Midbrain (tissue), 1 donor: ENCODE results near the gene CCDC69.
"Not testable (repeated sequence)": the region's sequence is repeated elsewhere in the genome, so short reads cannot be mapped to it uniquely, and the experiment has no call there.

Source experiments
- DNase-seq: peaks from one replicate; lab custom pipeline; 2025; lab: John Stamatoyannopoulos, UW

CCDC69 gene

DNA sequence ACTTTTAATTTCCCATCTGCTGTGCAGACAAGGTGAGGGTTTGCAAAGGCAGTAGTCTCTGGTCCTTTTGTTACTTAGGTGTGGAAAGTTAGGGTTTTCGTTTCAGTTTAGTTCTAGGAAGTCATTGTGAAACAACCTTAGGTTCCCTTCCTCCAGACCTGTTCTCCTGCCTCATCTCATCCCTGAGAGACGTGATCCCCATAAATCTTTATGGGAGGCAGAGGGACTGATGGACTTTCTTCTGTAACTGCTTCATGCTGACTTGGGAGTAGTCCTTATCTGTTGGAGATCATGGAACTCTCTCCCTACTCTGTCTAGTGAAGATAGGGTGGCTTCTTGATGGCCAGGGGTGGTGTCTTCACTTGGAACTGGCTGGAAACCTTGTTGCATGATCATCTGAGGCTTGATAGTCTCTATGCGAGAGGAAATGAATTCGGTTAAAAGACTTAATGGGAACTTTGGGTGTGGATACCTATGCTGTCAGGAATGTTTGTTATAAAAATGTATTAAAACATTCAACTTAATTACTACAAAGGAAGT, 21.9 kb upstream of the CCDC69 start:
- no peak for DNase-seq

DNA sequence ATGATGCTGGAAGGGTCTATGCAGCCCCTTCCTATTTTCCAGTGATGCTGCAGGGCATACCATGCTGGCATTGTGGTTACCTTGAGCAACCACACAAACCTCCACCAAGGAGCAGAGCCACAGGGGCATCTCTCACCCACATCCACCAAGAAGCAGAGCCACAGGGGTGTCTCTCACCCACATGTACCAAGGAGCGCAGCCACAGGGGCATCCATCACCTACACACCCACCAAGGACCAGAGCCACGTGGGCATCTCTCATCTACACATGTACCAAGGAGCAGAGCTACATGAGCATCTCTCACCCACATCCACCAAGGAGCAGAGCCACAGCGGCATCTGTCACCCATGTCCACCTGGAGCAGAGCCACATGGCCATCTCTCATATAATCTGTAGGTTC, 20.3 kb upstream of the CCDC69 start:
- no peak for DNase-seq

GRCh38 chr5:151243564-151243963, 19.7 kb upstream of the CCDC69 start:
- no peak for DNase-seq

DNA sequence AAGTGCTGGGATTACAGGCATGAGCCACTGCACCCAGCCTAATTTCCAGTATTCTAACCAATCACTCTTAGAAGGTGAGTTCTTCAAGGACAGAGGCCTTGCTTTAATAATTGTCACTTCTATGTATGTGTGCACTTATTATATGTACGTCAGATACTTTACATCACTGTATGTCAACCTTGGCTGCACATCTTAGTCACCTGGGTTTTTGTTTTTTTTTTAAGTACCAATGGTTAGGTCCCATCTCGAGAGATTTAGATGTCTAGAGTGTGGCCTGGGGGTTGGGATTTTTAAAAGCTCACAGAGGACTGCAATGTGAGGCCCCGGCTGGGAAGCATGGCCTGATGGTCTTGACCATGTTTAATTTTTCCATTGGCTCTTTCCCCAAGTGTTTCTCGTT, 19.2 kb upstream of the CCDC69 start:
- DNase-seq: no peak

GRCh38 chr5:151240924-151241635, 17.2 kb upstream of the CCDC69 start:
- DNase-seq: no peak

DNA sequence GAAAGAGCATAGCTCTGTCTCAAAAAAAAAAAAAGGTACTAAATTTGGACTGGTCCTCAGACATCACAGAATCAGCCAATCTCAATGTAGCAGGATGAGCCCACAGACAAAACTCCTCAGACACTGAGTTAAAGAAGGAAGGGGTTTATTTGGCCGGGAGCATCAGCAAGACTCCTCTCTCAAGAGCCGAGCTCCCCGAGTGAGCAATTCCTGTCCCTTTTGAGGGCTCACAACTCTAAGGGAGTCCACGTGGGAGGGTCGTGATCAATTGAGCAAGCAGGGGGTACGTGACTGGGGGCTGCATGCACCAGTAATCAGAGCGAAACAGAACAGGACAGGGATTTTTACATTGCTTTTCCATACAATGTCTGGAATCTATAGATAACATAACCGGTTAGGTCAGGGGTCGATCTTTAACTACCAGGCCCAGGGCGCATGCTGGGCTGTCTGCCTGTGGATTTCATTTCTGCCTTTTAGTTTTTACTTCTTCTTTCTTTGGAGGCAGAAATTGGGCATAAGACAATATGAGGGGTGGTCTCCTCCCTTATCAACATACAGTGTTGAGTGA, 16.5 kb upstream of the CCDC69 start:
- not testable (repeated sequence) for DNase-seq

GRCh38 chr5:151239237-151239861, 15.5 kb upstream of the CCDC69 start:
- DNase-seq: peak; percentile 61

- DNase-seq: no peak
Measured at GRCh38 chr5:151238303-151238741, 14.4 kb upstream of the CCDC69 start.

DNA sequence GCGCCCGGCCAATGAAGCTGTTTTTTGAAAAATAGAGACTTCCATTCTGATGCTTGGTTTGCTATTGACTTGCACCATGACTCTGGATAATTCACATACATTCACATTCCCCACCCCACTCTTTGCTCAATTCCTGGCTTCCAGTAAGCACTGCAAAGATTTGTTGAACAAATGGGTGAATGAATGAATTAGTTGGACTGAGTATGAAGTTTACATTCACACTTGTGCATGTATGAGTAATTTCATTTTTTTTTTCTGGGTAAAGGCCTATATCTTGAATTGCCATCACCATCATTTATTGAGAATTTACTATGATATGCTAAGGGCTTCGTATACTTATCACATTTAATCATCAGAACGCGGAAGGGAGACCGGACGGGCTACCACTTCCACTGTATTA, 13.8 kb upstream of the CCDC69 start:
- no peak for DNase-seq

DNA sequence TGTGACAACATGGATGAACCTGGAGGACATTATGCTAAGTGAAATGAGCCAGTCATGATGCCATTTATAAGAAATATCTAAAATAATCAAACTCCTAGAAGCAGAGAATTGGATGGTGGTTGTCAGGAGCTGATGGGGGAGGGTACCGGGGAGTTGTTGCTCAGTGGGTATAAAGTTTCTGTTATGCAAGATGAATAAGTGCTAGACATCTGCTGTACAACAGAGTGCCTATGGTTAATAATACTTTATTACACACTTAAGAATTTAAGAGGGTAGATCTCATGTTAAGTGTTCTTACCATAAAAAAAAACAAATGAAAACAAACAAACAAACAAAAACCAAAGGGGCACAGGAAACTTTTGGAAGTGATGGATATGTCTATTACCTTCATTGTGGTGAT, 13.0 kb upstream of the CCDC69 start:
- no peak for DNase-seq

- DNase-seq: not testable (repeated sequence)
Measured at GRCh38 chr5:151235239-151235571, 11.3 kb upstream of the CCDC69 start.

DNA sequence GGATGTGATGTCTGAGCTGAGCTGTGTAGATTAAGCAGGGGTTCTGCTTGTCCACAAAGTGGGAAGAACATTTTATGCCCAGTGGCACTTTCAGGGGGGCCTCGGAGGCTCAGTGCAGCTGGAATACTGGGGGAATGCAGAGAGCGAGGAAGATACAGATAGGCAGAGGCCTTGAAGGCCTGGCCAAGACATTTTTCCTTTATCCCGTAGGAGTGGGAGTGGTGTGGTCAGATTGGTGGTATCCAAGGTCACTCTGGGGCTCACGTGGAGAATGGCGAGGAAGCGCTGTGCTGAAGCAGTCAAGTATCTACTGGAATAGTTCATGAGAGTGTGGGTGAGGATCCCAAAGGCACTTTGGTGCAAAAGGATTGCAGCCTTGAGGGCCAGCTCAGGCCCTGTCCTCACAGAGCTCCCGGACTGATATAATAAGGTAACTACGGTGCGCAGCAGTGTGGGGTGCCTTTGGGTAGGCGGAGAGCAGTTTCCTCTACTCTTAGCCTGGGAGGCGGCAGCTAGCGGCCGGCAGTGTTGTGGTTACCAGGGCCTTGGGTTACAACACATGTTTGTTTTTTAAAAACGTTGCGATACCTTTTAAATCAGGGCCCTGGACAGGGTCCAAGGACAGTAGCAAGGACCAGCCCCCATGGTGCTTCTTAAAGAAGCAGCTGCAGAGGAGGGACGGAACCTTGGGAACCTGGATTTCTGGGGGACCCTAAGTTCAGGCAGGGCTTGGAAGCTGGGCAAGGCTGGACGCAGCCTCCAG, 10.8 kb upstream of the CCDC69 start:
- DNase-seq: no peak

GRCh38 chr5:151233616-151234085, 9.8 kb upstream of the CCDC69 start:
- no peak for DNase-seq

- no peak for DNase-seq
Measured at GRCh38 chr5:151231359-151231758, 7.5 kb upstream of the CCDC69 start.

GRCh38 chr5:151230048-151230680, 6.3 kb upstream of the CCDC69 start:
- no peak for DNase-seq

DNA sequence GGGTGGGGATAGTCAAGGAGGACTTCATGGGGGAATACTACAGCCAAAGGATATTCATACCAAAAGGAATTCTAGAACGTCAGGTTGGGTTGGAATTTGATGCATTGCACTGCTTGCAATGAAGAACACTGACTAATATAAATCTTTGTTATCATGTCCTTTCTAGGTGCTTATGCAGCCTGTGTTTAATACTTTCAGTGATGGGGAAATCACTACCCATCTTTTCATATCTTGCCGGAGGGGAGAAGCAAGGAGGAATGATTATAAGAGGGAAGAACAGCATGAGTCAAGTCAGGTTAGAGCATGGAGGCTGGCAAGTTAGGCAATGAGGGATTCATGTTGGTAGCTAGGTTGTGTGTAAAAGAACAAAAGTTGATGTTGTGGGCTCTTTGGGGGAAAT, 5.1 kb upstream of the CCDC69 start:
- no peak for DNase-seq

GRCh38 chr5:151227918-151228447, 4.1 kb upstream of the CCDC69 start:
- no peak for DNase-seq

DNA sequence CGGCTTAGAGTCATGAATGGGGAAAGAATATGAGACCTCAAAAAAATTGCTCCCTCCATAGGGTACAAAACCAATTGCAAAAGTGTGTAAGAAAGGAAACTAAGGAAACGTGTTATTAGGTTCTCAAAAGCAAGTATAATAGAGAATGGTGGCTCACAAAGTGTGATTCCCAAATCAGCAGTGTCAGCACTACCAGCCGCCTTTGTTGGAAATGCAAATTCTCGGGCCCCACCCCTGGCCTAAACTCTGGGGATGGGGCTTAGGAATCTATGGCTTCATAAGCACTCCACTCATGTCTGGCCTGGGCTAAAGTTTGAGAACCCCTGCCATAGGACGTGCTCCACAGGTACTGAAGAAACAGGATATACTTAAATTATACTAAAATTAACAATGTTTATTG, 1.6 kb upstream of the CCDC69 start:
- no peak for DNase-seq

DNA sequence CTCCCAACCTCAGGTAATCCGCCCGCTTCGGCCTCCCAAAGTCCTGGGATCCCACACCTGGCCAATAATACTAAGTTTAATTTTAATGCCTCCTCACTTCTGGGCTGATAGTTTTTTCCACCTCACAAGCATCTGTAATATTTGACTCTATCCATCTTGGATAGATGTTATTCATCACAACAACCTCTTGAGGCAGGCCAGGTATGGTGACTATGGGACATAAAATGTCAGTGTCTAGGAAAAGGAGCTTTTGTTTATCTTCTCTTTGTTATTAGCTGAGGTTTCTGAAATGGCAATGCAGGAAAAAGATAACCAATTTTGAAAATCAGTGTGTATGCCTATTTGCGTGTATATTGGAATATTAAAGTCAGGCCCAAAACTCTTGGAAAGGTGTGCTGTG, 1.2 kb upstream of the CCDC69 start:
- no peak for DNase-seq

- no peak for DNase-seq
Measured at GRCh38 chr5:151224372-151224771, 480 bp upstream of the CCDC69 start.

DNA sequence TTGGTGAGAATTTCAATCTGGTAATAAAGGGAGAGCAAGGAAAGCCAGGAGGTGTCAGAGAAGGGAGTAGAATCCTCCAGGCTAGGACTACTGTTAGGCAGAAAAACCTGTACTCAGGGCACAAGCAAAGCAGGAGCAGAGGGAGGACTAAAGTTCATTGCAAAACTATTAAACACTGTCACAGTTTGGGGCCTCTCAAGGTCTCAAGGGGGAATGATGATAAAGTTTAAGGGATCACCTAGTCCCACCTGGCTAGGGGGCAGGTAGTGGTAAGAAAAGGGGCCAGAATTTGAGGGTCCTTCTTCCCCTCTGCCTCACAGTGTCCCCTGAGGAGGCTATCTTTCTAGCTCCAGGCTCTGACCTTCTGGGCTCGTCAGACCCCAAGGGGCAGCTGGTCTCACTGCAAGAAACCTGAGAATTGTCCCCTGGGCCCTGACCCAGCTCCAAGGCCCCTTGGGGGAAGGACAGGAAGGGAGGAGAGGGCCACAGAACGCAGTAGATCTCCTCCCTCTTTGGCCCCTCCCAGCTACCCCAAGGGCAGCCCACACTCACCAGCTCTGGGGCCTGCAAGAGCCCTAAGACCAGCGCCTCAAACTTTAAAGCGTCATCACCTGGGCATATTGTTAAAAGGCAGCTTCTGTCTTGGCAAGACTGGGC, 974 bp downstream of the CCDC69 start:
- no peak for DNase-seq
